ENCODE data around the gene MYO15B. TPM values are rescaled to one million over a fixed set of nuclear protein-coding genes. Genes with fewer than 3 reads are reported as not detected.

Gene MYO15B
- total RNA-seq, 1 experiment from 2014 or later = 8.0 TPM

GRCh38 chr17:75649687-75650086, 62.1 kb downstream of the MYO15B start:
- H3K27me3 ChIP-seq (ENCODE audit: low read length) = no peaks in the 10 kb centered on the region
- H3K36me3 ChIP-seq (ENCODE audit: insufficient read depth, low read length) = peaks cover 5% of the 10 kb centered on the region; the same call in 1 of the 2 replicates
- peaks cover 2% of the 10 kb centered on the region; the same call in 1 of the 2 replicates for H3K4me1 ChIP-seq (ENCODE audit: low read length)

GRCh38 chr17:75650874-75651273, 63.3 kb downstream of the MYO15B start:
- H2AFZ ChIP-seq (ENCODE audit: low read length) = no peak overlapping the region
- no peaks in the 10 kb centered on the region for H4K20me1 ChIP-seq (ENCODE audit: insufficient read depth, low read depth, low read length)
- no peak overlapping the region for H3K4me3 ChIP-seq (ENCODE audit: low read length)
- no peaks in the 10 kb centered on the region for H3K9me3 ChIP-seq (ENCODE audit: low read length)
- peaks cover 5% of the 10 kb centered on the region; the same call in 1 of the 2 replicates for H3K36me3 ChIP-seq (ENCODE audit: insufficient read depth, low read length)
- no peaks in the 10 kb centered on the region for H3K27me3 ChIP-seq (ENCODE audit: low read length)
- H3K27ac ChIP-seq (ENCODE audit: low read length) = no peak overlapping the region
- no peaks in the 10 kb centered on the region for H3K79me2 ChIP-seq (ENCODE audit: low read length)
- H3K9ac ChIP-seq (ENCODE audit: low read length) = no peak overlapping the region
- no peaks in the 10 kb centered on the region for H3K9me2 ChIP-seq (replicated peaks; ENCODE audit: insufficient read depth, low read length)
- H3K4me1 ChIP-seq (ENCODE audit: low read length) = peaks cover 2% of the 10 kb centered on the region; the same call in 1 of the 2 replicates
- H3K4me2 ChIP-seq (ENCODE audit: low read depth, low read length, poor library complexity, severe bottlenecking) = no peak overlapping the region
- DNase-seq = no peak

More at GRCh38 chr17:75649687-75650086, 62.1 kb downstream of the MYO15B start:
- Histone ChIP-seq H2AFZ (ENCODE audit: low read length) (no peak overlapping the region), H3K9me2 (replicated peaks; ENCODE audit: insufficient read depth, low read length) (no peaks in the 10 kb centered on the region), H3K9ac (ENCODE audit: low read length) (no peak overlapping the region), H3K9me3 (ENCODE audit: low read length) (no peaks in the 10 kb centered on the region), H3K4me2 (ENCODE audit: low read depth, low read length, poor library complexity, severe bottlenecking) (no peak overlapping the region), H3K79me2 (ENCODE audit: low read length) (no peaks in the 10 kb centered on the region), H3K27ac (ENCODE audit: low read length) (no peak overlapping the region), H3K4me3 (ENCODE audit: low read length) (no peak overlapping the region), H4K20me1 (ENCODE audit: insufficient read depth, low read depth, low read length) (no peaks in the 10 kb centered on the region)
- no peak for DNase-seq

GRCh38 chr17:75652341-75652740, 64.7 kb downstream of the MYO15B start:
- Histone ChIP-seq H3K4me2 (ENCODE audit: low read depth, low read length, poor library complexity, severe bottlenecking) (no peak overlapping the region), H2AFZ (ENCODE audit: low read length) (no peak overlapping the region), H3K36me3 (ENCODE audit: insufficient read depth, low read length) (peaks cover 8% of the 10 kb centered on the region; the same call in 1 of the 2 replicates), H3K27me3 (ENCODE audit: low read length) (no peaks in the 10 kb centered on the region), H3K27ac (ENCODE audit: low read length) (no peak overlapping the region), H3K79me2 (ENCODE audit: low read length) (no peaks in the 10 kb centered on the region), H3K4me1 (ENCODE audit: low read length) (peaks cover 2% of the 10 kb centered on the region; the same call in 1 of the 2 replicates), H3K9me3 (ENCODE audit: low read length) (no peaks in the 10 kb centered on the region), H3K4me3 (ENCODE audit: low read length) (no peak overlapping the region), H3K9ac (ENCODE audit: low read length) (no peak overlapping the region), H3K9me2 (replicated peaks; ENCODE audit: insufficient read depth, low read length) (no peaks in the 10 kb centered on the region), H4K20me1 (ENCODE audit: insufficient read depth, low read depth, low read length) (no peaks in the 10 kb centered on the region)
- DNase-seq = no peak

- Histone ChIP-seq H3K9me2 (replicated peaks; ENCODE audit: insufficient read depth, low read length) (no peaks in the 10 kb centered on the region), H3K27me3 (ENCODE audit: low read length) (no peaks in the 10 kb centered on the region), H3K36me3 (ENCODE audit: insufficient read depth, low read length) (peaks cover 9% of the 10 kb centered on the region; the same call in 1 of the 2 replicates), H3K27ac (ENCODE audit: low read length) (no peak overlapping the region), H3K4me2 (ENCODE audit: low read depth, low read length, poor library complexity, severe bottlenecking) (no peak overlapping the region), H3K9me3 (ENCODE audit: low read length) (no peaks in the 10 kb centered on the region), H2AFZ (ENCODE audit: low read length) (no peak overlapping the region), H3K79me2 (ENCODE audit: low read length) (no peaks in the 10 kb centered on the region), H4K20me1 (ENCODE audit: insufficient read depth, low read depth, low read length) (no peaks in the 10 kb centered on the region), H3K4me3 (ENCODE audit: low read length) (no peak overlapping the region), H3K4me1 (ENCODE audit: low read length) (peaks cover 2% of the 10 kb centered on the region; the same call in 1 of the 2 replicates), H3K9ac (ENCODE audit: low read length) (no peak overlapping the region)
- peak; percentile 77 for DNase-seq
Observed at GRCh38 chr17:75652934-75653549, 65.4 kb downstream of the MYO15B start.

GRCh38 chr17:75654176-75654575, 66.6 kb downstream of the MYO15B start:
- DNase-seq = no peak
- no peak overlapping the region for H3K9ac ChIP-seq (ENCODE audit: low read length)
- H3K79me2 ChIP-seq (ENCODE audit: low read length) = no peaks in the 10 kb centered on the region
- H3K27ac ChIP-seq (ENCODE audit: low read length) = no peak overlapping the region
- H3K9me3 ChIP-seq (ENCODE audit: low read length) = no peaks in the 10 kb centered on the region
- no peak overlapping the region for H3K4me2 ChIP-seq (ENCODE audit: low read depth, low read length, poor library complexity, severe bottlenecking)
- H3K9me2 ChIP-seq (replicated peaks; ENCODE audit: insufficient read depth, low read length) = no peaks in the 10 kb centered on the region
- no peak overlapping the region for H3K4me3 ChIP-seq (ENCODE audit: low read length)
- no peak overlapping the region for H2AFZ ChIP-seq (ENCODE audit: low read length)
- H4K20me1 ChIP-seq (ENCODE audit: insufficient read depth, low read depth, low read length) = no peaks in the 10 kb centered on the region
- H3K4me1 ChIP-seq (ENCODE audit: low read length) = peaks cover 2% of the 10 kb centered on the region; the same call in 1 of the 2 replicates
- no peaks in the 10 kb centered on the region for H3K27me3 ChIP-seq (ENCODE audit: low read length)
- peaks cover 14% of the 10 kb centered on the region; the same call in 1 of the 2 replicates for H3K36me3 ChIP-seq (ENCODE audit: insufficient read depth, low read length)

GRCh38 chr17:75658237-75658636, 70.6 kb downstream of the MYO15B start:
- H3K4me3 ChIP-seq (ENCODE audit: low read length) = no peak overlapping the region
- H3K4me2 ChIP-seq (ENCODE audit: low read depth, low read length, poor library complexity, severe bottlenecking) = no peak overlapping the region
- no peaks in the 10 kb centered on the region; the same call in 1 of the 2 replicates for H3K4me1 ChIP-seq (ENCODE audit: low read length)
- H2AFZ ChIP-seq (ENCODE audit: low read length) = no peak overlapping the region
- H3K9ac ChIP-seq (ENCODE audit: low read length) = no peak overlapping the region
- H3K79me2 ChIP-seq (ENCODE audit: low read length) = 0 out of 2 replicates have a peak, but pooled peaks cover 4% of the 10 kb centered on the region
- H4K20me1 ChIP-seq (ENCODE audit: insufficient read depth, low read depth, low read length) = no peaks in the 10 kb centered on the region
- peaks cover 14% of the 10 kb centered on the region; the same call in 1 of the 2 replicates for H3K36me3 ChIP-seq (ENCODE audit: insufficient read depth, low read length)
- no peaks in the 10 kb centered on the region for H3K27me3 ChIP-seq (ENCODE audit: low read length)
- H3K9me3 ChIP-seq (ENCODE audit: low read length) = no peaks in the 10 kb centered on the region
- no peak overlapping the region for H3K27ac ChIP-seq (ENCODE audit: low read length)
- no peak for DNase-seq
- H3K9me2 ChIP-seq (replicated peaks; ENCODE audit: insufficient read depth, low read length) = no peaks in the 10 kb centered on the region

- Histone ChIP-seq H3K9me2 (replicated peaks; ENCODE audit: insufficient read depth, low read length) (no peaks in the 10 kb centered on the region), H2AFZ (ENCODE audit: low read length) (no peak overlapping the region), H3K9me3 (ENCODE audit: low read length) (no peaks in the 10 kb centered on the region), H3K36me3 (ENCODE audit: insufficient read depth, low read length) (peaks cover 18% of the 10 kb centered on the region), H3K27ac (ENCODE audit: low read length) (no peak overlapping the region), H4K20me1 (ENCODE audit: insufficient read depth, low read depth, low read length) (no peaks in the 10 kb centered on the region), H3K4me3 (ENCODE audit: low read length) (no peak overlapping the region), H3K9ac (ENCODE audit: low read length) (no peak overlapping the region), H3K4me1 (ENCODE audit: low read length) (peaks cover 30% of the 10 kb centered on the region), H3K27me3 (ENCODE audit: low read length) (no peaks in the 10 kb centered on the region), H3K79me2 (ENCODE audit: low read length) (peaks cover 14% of the 10 kb centered on the region), H3K4me2 (ENCODE audit: low read depth, low read length, poor library complexity, severe bottlenecking) (no peak overlapping the region)
- DNase-seq = no peak
Observed at GRCh38 chr17:75661531-75661930, 73.9 kb downstream of the MYO15B start.

GRCh38 chr17:75662511-75662910, 74.9 kb downstream of the MYO15B start:
- Histone ChIP-seq H3K4me1 (ENCODE audit: low read length) (peaks cover 30% of the 10 kb centered on the region), H3K4me3 (ENCODE audit: low read length) (no peak overlapping the region), H4K20me1 (ENCODE audit: insufficient read depth, low read depth, low read length) (no peaks in the 10 kb centered on the region), H3K27ac (ENCODE audit: low read length) (no peak overlapping the region), H3K9me3 (ENCODE audit: low read length) (no peaks in the 10 kb centered on the region), H3K4me2 (ENCODE audit: low read depth, low read length, poor library complexity, severe bottlenecking) (no peak overlapping the region), H3K27me3 (ENCODE audit: low read length) (no peaks in the 10 kb centered on the region), H3K36me3 (ENCODE audit: insufficient read depth, low read length) (peaks cover 14% of the 10 kb centered on the region), H2AFZ (ENCODE audit: low read length) (no peak overlapping the region), H3K79me2 (ENCODE audit: low read length) (peaks cover 22% of the 10 kb centered on the region), H3K9ac (ENCODE audit: low read length) (no peak overlapping the region), H3K9me2 (replicated peaks; ENCODE audit: insufficient read depth, low read length) (no peaks in the 10 kb centered on the region)
- DNase-seq = no peak
